Fibroblast of peridontal ligament (primary cell): Measurements from ENCODE around the gene KCNIP1.
A peak's percentile ranks its signal among the peaks of the same experiment; 100 is the strongest.

Experiments
- DNase-seq: peaks from one replicate; pipeline ENCODE4 v3.0.0-alpha.2; 2010; ENCODE audit errors: extremely low read depth

KCNIP1 gene

DNA sequence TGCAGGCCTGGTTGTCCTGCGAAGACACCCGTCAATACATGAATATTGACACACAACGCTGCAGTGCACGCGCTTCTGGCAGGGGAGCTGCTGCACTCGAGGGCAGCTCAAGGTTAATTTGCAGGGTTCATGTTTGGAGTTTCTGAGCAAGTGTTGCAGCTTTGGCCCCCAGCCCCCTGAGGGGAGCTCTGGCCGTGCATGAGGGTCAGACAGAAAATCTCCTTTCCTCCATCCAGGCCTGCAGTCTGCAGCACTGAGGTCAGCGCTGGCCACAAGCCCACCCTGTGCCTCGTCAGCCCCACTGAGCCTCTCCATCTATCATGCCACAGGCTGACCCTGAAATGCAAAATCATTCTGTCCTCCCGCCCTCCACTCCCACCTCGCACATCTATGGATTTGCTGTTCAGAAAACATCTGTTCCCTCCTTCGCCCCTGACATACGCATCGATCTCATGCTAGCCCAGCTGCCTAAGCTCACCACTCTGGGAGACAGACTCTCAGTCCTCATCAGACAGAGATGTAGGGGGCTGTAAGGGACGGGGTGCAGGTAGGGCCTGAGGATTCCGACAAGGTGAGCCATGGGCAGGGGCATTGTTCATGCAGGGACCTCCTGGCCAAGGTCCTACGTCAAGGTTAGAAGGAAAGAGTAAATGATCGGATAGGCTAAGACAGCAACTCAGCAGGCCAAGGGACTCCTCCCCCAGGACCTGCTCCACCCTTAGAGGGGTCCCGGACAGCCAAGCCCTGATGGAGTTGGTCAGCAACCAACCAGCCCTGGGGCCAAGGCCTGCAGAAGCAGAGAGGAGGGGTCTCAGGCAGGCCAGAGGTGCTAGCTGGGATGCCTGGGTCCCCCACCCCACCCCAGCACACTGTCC, 125.1 kb downstream of the KCNIP1 start:
- DNase-seq = no peak

DNA sequence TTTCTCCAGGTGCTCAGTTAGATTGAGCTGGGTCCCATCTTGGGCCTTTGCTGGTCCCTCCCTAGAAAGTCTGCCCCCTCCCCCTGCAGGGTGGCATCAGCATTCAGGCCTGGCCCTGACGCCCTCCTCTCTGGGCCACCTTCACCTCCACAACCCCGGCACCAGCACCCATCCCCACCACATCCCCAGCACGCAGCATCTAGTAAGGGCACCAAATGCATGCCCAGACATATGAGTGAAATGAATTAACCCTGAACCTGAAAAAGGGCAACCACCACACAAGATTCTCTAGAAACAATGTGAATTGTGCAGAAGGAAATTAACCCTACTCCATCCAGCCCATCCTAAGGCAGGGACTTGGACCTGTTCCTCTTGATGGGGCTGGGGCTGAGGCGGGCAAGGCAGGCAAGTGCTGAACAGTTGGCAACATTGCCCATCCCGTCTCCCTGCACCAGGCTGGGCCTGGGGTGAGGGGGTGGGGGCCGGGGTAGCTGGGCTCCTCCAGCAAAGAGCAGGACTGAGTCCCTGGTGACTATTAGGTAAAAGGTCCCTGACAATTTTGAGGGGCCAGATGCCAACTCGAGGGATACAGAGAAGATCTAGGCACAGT, 125.9 kb downstream of the KCNIP1 start:
- DNase-seq = no peak

DNA sequence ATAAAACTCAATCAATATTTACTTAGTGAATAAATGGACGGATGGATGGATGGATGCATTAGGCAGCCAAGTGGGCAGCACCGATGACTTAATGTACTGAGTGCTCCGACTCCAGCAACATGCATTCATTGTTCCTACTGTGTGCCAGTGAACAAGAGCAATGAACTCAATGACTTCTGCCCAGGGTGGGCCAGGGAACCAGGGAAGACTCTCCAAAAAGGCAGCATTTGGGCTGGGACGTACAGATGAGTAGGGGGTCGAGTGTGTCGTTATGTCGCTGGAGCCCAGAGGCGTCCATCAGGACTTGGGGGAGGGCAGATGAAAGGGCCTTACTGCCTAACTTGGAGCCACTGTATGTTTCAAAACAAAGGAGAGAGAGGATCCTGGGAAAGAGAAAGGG, 126.4 kb downstream of the KCNIP1 start:
- no peak for DNase-seq

DNA sequence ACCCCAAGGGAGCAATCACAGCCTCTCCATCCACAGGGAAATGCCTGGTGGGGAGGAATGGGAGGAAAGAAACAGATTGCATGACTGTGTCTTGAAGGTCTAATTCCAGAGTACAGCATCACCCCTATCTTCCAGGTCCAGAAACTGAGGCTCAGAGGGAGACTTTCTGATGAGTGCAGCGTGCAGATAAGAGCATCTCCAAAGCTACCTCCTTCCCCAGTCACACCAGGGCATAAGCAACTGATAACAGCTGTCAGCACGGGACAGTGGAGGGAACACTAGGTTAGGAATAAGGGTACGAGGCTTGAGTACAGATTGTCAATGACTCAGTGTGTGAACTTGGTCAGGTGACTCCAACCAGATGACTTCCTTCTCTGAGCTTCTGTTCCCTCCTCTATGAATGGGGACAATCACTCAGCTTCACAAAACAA, 126.9 kb downstream of the KCNIP1 start:
- DNase-seq = no peak

DNA sequence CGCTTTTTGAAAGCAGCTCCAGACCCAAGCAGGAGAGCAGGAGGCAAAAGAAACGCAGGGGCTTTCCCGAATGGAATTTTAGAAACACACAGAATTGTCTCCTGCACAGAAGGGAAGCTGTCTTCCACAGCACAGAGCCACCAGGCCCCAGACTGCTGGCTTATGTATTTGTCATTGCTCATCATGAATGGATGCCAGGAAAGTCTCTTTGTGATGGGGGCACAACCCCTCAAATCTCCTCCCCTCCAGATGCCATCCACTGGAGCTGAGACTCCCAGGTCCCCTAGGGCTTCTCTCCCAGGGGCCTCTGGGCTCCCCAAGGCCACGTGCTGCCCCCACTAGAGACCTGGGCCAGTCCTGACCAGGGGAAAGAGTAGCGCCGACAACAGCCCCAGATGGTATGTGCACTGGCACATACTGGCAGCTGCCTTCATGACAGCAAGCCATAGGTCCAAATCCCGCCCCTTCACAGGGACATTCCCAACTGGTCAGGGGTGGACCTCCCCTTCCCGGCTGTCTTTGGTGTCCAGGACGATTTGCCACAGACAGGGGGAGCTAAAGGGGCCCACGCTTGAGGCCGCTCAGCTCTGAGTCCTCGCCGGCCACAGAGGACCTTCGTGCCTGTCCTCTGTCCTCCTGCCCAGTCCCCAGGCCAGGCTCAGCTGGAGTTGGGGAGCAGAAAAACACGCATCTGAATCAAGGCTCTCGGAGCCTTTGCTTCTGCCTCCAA, 127.8 kb downstream of the KCNIP1 start:
- no peak for DNase-seq

DNA sequence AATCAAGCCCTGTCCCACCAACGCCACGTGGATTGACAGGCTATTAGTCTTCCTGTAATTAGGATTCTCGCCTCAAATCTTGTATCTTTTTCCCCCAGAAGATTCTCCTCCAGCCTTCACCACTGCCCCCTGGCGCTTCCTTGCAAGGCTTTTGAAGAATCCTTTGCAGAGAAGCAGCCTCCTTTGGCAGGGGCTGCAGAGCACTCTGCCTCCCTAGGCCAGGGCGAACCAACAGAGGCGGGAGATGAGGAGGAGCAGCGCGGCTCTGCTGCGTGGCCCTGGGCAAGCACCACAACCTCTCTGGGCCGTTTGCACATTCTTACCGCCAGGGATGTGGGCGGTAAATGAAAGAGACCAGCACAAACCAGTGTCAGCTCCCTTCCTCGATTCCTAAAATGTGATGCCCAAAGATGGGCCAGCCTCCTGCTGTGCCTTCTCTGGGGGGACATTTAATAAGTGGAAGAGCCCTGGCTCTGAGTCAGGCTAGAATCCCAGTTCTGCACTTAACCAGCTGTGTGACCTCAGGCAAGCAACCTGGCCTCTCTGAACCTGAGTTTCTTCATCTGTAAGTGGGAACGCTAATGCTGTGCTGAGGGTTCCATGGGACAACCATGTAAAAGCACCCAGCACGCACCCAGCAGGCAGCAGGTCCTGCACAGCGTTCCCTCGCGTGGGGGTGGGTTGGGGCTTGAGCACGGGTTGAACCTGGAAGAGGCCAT, 128.6 kb downstream of the KCNIP1 start:
- DNase-seq = no peak

DNA sequence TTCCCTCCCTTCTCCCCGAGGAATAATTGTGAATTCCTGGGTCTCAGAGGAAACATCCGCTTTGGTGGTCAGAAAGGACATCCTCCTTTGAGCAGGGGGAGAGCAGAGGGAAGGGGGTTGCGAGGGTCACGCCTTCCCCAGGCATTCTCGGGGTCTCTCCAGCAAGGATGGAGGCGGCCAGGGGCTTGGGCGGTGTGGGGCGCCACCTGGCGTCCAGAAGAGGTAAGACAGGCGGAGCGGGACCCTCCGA, 129.1 kb downstream of the KCNIP1 start:
- DNase-seq = no peak

DNA sequence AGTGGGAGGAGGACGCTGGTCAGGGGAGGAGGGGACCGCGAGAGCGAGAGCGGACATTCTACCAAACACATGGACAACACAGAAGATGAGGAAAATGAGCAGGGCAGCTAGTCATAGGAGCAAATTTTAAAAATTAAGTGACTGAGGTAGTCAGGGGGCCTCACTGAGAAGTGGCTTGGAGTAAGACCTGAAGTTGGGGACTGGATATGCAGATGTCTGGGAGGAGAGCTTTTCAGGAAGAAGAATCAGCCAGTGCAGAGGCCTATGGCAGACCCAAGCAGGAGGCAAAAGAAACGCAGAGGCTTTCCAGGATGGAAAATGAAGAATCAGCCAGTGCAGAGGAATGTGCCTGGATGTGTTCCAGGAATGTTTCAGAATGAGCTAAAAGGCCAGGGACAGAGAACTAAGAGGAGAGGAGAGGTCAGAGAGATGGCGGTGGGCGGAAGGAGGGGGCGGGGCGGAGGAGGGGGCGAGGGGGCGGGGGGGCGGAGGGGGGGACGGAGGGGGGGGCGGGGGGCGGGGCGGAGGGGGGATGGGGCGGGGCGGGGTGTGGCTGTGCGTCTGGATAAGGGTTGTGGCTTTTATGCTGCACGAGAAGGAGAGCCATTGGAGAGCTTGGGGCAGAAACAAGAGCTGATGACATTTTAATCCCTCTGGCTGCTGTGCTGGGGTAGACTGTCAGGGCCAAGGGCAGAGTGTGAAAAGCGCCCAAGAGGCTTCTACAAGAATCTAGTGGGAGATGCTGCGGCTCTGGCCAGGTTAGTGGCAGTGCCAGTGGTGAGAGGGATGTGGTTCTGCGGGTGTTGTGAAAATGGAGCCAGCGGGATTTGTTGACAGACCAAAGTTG, 129.6 kb downstream of the KCNIP1 start:
- DNase-seq = peak; percentile 84

DNA sequence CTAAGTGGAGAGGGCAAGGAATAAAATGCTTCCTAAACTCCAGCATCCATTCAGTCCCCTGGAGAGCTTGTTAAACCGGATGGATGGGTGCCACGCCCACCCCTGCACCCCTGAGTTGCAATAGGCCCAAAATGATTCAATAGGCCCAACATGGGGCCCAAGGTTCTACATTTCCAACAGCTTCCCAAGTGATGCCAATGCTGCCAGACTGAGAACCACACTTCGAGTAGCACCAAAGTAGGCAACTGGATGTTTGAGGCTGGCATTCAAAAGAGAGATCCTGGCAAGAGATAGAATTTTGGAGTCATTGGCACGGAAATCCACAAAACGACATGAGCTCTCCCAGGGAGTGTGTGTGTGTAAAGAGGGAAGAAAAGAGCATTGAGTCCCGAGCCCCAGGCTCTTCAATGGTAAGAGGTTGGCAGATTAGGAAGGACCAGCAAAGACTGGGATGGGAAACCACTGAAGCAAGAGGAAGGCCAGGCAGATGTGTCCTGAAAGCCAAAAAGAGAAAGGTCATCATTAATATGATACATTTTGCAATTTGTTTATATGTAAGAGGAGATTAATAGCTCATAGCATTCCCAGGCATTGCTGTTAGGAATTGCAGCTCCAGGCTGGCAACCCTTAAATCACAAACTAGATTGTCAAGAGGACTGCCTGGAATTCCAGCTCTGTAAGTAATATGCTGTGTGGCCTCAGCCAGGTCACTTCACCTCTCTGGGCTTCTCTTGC, 130.6 kb downstream of the KCNIP1 start:
- no peak for DNase-seq

DNA sequence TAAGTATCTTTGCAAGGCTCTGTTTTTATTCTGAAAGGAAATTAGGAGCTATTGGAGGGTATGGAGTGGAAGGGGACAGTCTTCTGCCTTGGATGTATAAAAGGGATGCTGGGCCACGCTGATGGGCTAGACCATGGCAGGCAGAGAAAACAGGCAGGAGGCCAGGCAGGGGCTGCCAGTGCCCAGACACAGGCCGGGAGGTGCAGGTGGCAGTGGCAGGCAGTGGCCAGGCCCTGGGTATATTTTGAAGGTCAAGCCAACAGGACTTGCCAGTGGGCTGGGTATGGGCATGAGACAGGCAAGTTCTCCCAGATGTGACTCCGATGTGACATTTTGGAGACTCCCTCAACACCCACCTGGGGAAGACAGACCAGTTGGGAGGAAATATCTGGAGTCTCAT, 131.9 kb downstream of the KCNIP1 start:
- DNase-seq = no peak

DNA sequence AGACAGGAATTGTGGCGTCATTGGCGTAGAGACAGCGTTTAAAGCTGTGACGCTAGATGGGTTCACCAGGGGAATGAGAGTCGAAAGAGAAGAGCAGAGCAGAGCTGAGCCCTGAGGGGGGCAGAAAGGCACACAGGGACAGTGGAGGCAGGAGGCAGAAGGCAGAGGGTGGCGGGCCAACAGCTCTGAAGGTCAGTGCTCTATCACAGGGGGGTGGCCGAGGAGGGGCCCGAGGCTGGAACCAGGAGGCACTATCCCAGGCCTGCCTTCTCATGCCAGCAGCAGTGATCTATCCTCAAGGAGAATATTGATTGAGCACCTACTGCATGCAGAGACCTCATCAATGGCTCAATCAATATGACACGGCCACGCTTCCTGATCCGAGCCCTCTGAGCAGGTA, 132.4 kb downstream of the KCNIP1 start:
- DNase-seq = no peak

DNA sequence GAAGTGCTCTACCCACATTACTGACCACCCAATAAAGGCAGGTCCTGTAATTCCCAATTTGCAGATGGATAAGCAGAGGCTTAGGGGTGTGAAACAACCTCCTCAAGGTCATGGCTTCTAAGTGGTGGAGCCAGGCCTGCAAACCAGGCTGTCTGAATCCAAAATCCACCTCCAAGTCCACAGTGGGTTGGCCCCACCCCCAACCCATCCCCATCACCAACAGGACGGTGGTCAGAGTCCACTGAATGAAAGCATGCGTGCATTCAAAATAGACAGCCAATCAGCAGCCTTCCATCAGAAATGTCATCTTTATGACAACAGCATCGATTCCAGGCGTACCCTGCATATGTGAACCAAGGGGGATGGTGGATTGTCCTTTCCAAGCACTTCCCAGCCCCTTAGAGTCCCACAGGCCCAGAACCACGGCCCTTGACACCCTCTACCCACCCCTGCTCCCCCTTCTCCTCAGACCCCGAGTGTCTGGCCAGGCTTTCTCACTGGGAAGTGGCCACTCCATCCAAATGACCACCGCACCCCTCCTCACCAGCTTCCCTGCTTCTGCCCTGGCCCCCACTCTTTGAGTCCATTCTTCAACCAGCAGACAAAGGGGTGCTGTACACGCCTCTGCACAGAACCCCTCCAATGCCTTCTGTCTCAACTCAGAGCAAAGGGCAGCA, 133.1 kb downstream of the KCNIP1 start:
- DNase-seq = no peak

DNA sequence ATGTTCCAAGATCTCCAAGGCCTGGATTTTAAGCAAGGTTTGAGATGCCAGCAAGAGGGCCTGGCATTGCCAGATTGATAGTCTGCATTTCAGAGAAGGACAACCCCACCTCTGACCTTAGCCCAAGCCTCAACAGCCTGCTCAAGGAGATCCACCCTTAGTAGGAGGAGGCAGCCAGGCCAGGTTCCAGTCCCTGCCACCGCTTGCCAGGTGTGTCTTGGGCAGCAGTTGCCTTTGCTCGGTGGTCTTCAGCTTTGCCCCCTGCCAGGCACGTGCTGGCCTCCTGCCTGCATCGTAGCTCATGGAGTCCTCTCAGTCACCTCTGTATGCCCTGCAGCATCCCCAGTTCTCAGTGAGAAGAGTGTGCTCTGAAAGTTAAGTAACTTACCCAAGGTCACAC, 134.2 kb downstream of the KCNIP1 start:
- no peak for DNase-seq

DNA sequence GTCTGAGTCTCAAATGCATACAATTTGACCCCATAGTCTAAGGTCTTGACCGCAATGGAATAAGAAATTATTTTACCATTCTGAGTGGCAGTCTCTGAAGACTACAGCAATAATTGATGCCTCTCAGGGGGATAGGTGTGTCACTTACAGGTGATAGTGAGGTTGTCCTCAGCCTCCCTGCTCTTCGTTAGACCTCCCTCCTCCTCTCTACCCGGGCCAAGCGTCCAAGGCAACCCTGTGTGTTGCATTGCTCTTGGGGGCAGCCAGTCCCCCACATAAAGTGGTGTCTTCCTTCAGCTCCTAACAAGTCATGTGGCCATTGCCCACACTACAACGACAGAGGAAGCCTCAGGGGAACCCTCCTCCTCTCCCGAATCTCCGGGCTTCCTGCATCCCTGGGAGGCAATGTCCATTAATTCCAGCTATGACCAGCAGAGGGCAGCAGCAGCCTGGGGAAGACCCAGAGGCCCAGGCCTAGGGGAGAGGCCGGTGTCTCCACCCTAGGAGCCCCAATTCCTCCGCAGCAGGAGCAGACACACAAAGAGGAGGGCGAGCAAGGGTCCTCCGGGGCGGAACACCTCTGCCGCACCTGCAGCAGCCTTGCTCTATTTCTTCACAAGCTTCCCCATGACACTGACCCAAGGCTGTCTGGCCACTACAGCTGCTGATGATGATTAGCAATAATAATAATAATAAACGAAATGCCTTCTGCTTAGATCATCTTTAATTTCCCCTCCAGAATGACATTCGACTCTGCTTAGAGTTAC, 134.8 kb downstream of the KCNIP1 start:
- peak; percentile 29 for DNase-seq

DNA sequence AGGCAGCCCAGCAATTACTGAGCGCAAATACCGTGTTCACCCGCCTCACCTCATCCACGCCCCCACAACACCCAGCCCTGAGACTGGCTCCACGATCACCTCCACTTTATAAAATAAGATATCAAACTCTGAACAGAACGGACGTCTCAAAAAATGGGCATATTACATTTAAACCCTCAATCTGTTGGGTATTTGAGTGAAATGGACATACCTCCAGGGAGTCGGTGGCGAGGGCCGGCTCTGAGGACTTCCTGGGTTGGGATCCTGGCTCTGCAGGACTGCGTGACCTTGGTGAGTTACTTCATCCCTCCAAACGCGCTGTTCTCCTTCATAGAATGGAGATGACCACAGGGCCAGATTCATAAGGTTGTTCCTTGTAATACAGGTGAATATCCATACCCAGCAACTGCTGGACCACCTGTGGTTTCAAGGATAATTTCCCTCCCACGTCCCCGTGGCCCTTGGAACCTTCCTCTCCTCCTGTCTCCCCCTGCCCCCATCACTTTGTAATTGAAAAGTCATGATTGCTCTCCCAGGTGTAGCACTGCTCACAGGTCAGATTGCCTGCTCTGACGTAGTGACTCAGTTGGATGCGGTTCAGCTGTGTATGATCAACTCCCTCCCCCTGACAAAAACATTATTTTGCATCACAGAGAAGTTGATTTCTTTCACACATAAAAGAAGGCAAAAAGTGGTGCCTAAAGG, 135.6 kb downstream of the KCNIP1 start:
- DNase-seq = no peak

DNA sequence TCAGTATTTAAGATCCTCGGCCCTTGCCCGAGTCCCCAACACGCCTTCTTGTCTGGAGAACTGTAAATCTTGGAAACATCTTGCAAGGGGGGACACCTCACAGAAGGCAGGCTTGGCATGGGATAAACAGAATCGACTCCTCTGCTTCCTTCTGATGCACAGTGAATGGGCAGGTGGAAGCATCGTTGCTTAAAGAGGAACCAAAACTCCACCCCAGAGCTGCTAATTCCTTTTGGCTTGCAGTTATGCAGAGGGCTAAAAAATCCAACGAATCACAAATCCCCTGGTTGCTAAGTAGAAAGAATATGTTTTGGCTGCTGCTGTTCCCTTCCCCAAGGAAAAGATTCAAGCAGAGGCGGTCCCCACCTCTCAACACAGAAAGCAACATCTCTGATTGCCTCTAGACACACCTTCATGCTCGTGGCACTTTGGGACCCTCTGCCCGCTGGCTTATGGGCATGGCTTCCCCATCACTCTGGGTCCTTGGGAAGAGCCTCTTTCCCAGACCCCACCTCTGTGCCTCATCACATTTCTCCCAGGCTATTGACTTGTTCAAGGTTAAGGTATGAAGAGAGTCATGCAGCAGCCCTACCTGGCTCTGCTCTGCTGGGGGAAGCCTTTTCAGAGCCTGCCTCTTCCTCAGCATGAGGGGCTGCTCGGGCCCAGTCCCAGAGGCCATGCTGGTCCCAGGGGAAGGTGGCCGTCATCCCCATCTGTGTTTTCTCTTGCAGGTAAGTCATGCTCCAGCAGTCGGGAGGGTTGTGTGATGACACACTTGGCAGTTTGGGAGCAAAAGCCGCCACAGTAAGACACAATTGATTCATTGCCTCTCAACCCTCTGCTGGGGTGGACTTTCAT, 137.1 kb downstream of the KCNIP1 start:
- DNase-seq = no peak

DNA sequence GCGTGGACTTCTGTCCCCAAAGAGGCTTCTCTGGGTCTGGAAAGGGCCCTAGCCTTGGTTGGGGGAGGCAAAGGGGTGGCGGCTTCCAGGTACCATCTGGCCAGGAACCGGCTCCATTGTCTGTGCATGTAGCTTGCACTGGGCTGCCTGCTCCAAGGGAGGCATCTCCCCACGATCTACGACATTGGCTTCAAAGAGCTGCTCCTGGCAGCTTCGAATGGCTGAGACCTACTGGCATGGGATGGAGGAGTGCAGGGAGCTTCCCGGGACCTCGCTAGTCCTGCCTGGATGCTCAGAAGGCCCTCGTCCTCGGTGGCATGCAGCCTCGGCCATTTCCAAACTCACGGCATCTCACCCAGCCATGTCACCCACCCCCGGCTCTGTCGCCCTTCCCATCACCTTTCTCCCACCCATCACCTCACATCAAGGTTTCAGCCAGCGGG, 137.8 kb downstream of the KCNIP1 start:
- no peak for DNase-seq
